ENCODE results near the gene TBCC. TPM values are rescaled to one million over a fixed set of nuclear protein-coding genes. Genes with fewer than 3 reads are reported as not detected.

TBCC gene
- total RNA-seq, 1 donor: 33.7 TPM

- Histone ChIP-seq H3K4me2 (ENCODE audit: insufficient read depth, low read length) (no peak overlapping the region), H3K27ac (ENCODE audit: low read depth, low read length) (peak overlapping the region; percentile 5), H3K79me2 (ENCODE audit: insufficient read depth, low read length) (peaks cover 37% of the 10 kb centered on the region), H4K20me1 (ENCODE audit: insufficient read depth, low read length) (peaks cover 16% of the 10 kb centered on the region), H3K36me3 (ENCODE audit: insufficient read depth, low read length) (no peaks in the 10 kb centered on the region), H3K27me3 (ENCODE audit: insufficient read depth, low read length) (no peaks in the 10 kb centered on the region), H2AFZ (ENCODE audit: low read length) (no peak overlapping the region), H3K9me3 (ENCODE audit: low read depth, low read length) (no peaks in the 10 kb centered on the region), H3K4me3 (ENCODE audit: insufficient read depth, low read length) (no peak overlapping the region), H3K4me1 (ENCODE audit: insufficient read depth, low read length) (peaks cover 4% of the 10 kb centered on the region)
- no peak for TF ChIP-seq CTCF (IDR thresholded peaks at IDR 0.05; ENCODE audit: extremely low read depth, low read depth, low read length)
- DNase-seq (ENCODE audit: insufficient read length, low spot score, missing footprints): no peak
Observed at GRCh38 chr6:42790549-42791181, 44.8 kb upstream of the TBCC start.

- peaks cover 16% of the 10 kb centered on the region for H3K4me1 ChIP-seq (ENCODE audit: insufficient read depth, low read length)
- H3K9me3 ChIP-seq (ENCODE audit: low read depth, low read length): no peaks in the 10 kb centered on the region
- peaks cover 16% of the 10 kb centered on the region for H4K20me1 ChIP-seq (ENCODE audit: insufficient read depth, low read length)
- H3K27ac ChIP-seq (ENCODE audit: low read depth, low read length): no peak overlapping the region
- TF ChIP-seq CTCF (IDR thresholded peaks at IDR 0.05; ENCODE audit: extremely low read depth, low read depth, low read length): no peak
- H3K36me3 ChIP-seq (ENCODE audit: insufficient read depth, low read length): no peaks in the 10 kb centered on the region
- no peak overlapping the region for H3K4me2 ChIP-seq (ENCODE audit: insufficient read depth, low read length)
- H3K27me3 ChIP-seq (ENCODE audit: insufficient read depth, low read length): no peaks in the 10 kb centered on the region
- H3K79me2 ChIP-seq (ENCODE audit: insufficient read depth, low read length): peaks cover 57% of the 10 kb centered on the region
- DNase-seq (ENCODE audit: insufficient read length, low spot score, missing footprints): no peak
- no peak overlapping the region for H2AFZ ChIP-seq (ENCODE audit: low read length)
- no peak overlapping the region for H3K4me3 ChIP-seq (ENCODE audit: insufficient read depth, low read length)
Observed at GRCh38 chr6:42788671-42789070, 42.8 kb upstream of the TBCC start.

- H3K9me3 ChIP-seq (ENCODE audit: low read depth, low read length): no peaks in the 10 kb centered on the region
- H3K4me2 ChIP-seq (ENCODE audit: insufficient read depth, low read length): no peak overlapping the region
- no peak for DNase-seq (ENCODE audit: insufficient read length, low spot score, missing footprints)
- TF ChIP-seq CTCF (IDR thresholded peaks at IDR 0.05; ENCODE audit: extremely low read depth, low read depth, low read length): no peak
- H3K27me3 ChIP-seq (ENCODE audit: insufficient read depth, low read length): no peaks in the 10 kb centered on the region
- peaks cover 16% of the 10 kb centered on the region for H4K20me1 ChIP-seq (ENCODE audit: insufficient read depth, low read length)
- peaks cover 16% of the 10 kb centered on the region for H3K4me1 ChIP-seq (ENCODE audit: insufficient read depth, low read length)
- no peak overlapping the region for H3K27ac ChIP-seq (ENCODE audit: low read depth, low read length)
- no peak overlapping the region for H3K4me3 ChIP-seq (ENCODE audit: insufficient read depth, low read length)
- H2AFZ ChIP-seq (ENCODE audit: low read length): no peak overlapping the region
- H3K79me2 ChIP-seq (ENCODE audit: insufficient read depth, low read length): peaks cover 66% of the 10 kb centered on the region
- H3K36me3 ChIP-seq (ENCODE audit: insufficient read depth, low read length): no peaks in the 10 kb centered on the region
Observed at GRCh38 chr6:42787063-42787472, 41.2 kb upstream of the TBCC start.

GRCh38 chr6:42786525-42786985, 40.7 kb upstream of the TBCC start:
- Histone ChIP-seq H2AFZ (ENCODE audit: low read length) (no peak overlapping the region), H3K4me2 (ENCODE audit: insufficient read depth, low read length) (peak overlapping the region; percentile 88), H3K27ac (ENCODE audit: low read depth, low read length) (no peak overlapping the region), H3K79me2 (ENCODE audit: insufficient read depth, low read length) (peaks cover 66% of the 10 kb centered on the region), H3K4me1 (ENCODE audit: insufficient read depth, low read length) (peaks cover 16% of the 10 kb centered on the region), H3K27me3 (ENCODE audit: insufficient read depth, low read length) (no peaks in the 10 kb centered on the region), H3K9me3 (ENCODE audit: low read depth, low read length) (no peaks in the 10 kb centered on the region), H4K20me1 (ENCODE audit: insufficient read depth, low read length) (peaks cover 16% of the 10 kb centered on the region), H3K36me3 (ENCODE audit: insufficient read depth, low read length) (no peaks in the 10 kb centered on the region), H3K4me3 (ENCODE audit: insufficient read depth, low read length) (no peak overlapping the region)
- peak; percentile 0 for TF ChIP-seq CTCF (IDR thresholded peaks at IDR 0.05; ENCODE audit: extremely low read depth, low read depth, low read length)
- no peak for DNase-seq (ENCODE audit: insufficient read length, low spot score, missing footprints)
